GM19324 (cell line): Measurements from ENCODE around the gene HYDIN.

Experiments
- ATAC-seq: cut with Tn5 transposase; IDR thresholded peaks from one replicate; pipeline ENCODE4 v1.9.1; 2021; ENCODE audit warnings: mild to moderate bottlenecking, moderate library complexity; ENCODE audit not compliant: unreplicated experiment, low FRiP score

The HYDIN gene

DNA sequence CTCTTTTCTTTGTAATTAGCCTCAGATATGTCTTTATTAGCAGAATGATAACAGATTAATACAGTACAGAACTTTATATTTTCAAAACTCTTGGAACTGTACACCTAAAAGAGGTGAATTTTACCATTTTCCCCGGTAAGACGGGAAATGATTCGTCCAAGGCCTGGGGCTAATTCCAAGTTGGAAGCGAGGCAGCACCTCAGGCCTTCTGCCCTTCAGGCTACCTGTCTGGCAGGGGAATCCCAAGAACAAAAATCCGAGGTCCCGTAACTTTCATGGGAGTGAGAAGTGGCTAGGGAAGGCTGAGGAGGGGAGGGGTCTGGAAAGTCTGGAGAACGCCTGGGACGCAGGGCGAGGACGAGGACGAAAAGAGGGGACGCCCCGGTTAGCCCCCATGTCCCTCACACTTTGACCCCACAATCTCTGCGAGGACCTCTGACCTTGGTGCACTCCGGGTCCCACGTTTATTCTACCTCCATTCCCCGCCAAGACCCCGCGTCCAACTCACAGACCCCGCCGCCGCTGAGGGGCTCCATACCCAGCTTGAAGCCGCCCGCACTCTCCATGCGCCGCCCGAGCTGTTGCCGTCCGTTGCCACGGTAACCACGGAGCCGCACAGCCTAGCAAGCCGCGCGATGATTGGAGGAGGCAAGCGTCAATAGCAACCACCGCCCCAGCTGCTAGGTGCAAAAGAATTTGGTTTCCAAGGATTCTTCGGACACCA, at the start of gene HYDIN:
HYDIN (minus strand) TSS at position 601 of the 724 bp plus-strand sequence. CDS start 43,827 bp downstream, outside the sequence.
- ATAC-seq, result no peak

DNA sequence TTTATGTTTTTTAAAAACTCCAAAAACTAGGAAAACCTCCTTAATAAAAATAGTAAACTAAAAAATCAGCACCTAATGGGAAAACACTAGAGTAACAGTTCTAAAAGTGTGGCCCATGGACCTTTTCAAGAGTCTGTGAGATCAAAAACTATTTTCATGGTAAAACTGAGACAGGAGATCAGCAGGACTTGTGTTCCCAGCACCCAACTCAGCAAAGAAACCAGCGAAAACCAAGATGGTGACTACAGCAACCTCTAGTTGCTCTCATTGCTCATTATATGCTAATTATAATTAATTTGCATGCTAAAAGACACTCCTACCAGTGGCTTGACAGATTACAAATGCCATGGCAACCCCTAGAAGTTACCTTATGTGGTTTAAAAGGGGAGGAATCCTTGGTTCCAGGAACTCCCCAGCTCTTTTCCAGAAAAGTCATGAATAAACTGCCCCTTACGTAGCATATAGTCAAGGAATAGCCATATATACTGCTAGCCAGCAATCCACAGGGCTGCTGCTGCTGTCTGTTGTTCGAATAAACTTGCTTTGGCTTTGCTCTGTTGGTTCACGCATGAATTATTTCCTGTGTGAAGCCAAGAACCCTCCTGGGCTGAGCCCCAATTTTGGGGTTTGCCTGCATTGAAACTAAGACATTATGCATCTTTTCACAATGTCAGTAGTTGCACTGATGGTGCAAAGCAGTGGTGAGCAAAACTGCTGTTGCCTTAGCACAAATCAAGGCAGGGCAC, 46.2 kb upstream of the HYDIN start:
- no peak for ATAC-seq

GRCh38 chr16:71273384-71273783, 42.9 kb upstream of the HYDIN start:
- ATAC-seq, result no peak

DNA sequence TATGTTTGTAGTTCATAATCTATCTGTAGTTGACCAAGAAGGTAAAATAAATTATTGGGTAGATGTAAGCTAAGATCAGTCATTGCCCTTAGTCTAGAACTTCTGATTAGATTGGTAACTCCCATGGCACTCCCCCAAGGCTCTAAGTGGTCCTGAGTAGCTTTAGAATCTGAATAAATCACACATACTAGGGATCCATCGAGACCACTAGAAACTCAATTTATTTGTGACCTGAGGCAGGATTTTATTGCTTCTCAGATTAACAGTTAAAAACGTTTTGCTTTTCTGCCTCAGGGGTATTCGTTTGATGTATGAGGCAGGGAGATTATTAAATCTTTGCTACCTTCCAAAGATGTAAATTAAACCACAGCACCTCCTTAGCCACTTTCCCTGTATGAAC, 33.8 kb upstream of the HYDIN start:
- ATAC-seq, result no peak

GRCh38 chr16:71263582-71263981, 33.1 kb upstream of the HYDIN start:
- no peak for ATAC-seq

DNA sequence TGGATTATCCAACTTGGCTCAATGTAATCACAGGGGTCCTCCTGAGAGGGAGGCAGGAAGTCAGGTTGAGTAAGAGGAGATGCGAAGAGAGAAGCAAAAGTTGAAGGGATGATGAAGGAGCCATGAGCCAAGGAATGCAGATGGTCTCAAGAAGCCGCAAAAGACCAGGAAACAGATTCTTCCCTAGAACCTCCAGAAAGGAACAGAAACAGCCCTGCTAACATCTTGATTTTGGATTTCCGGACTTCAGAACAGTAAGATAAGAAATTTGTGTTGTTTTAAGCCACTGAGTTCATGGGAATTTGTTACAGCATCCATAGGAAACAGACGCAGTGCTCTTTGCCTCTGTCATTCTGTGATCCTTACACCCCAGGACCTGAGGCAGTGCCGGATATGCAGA, 31.9 kb upstream of the HYDIN start:
- ATAC-seq, result no peak

- no peak for ATAC-seq
Measured at GRCh38 chr16:71260995-71261394, 30.5 kb upstream of the HYDIN start.

DNA sequence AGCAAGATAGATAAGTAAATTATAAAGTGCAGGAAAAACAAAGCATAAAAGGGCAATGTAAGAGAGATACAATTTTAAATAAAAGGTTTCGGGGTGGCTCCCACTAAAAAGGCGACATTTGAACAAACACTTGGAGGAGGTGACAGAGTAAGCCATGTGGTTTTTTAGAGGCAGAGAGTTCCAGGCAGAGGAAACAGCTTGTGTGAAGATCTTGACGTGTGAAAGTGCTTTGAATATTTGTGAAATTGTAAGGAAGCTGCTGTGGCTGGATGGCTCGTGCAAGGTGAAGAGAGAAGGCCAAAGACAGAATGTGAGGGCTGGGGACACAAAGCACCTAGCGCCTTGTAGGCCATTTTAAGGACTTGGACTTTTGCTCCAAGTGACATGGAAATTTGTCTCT, 28.6 kb upstream of the HYDIN start:
- ATAC-seq, result no peak

GRCh38 chr16:71258372-71258771, 27.9 kb upstream of the HYDIN start:
- ATAC-seq, result no peak

GRCh38 chr16:71257768-71258167, 27.2 kb upstream of the HYDIN start:
- ATAC-seq, result no peak

DNA sequence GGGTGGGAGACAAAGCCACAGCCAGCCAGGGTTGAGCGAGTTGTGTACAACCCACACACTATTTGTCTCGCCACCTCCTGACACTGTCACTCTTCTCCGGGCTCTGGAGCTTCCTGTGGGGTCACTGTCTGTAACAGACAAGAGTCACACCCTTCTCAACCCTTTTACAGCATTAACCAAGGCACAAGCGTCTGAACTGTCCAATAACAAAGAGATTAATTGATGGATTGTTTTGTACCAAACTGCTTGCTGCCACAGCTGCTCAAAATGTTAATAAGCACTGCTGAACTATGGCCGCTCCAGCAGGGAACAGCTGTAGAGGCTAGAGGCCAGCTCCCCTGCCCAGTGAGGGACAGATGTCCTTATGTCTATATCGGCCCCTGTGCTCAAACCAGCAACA, 25.2 kb upstream of the HYDIN start:
- ATAC-seq, result no peak

DNA sequence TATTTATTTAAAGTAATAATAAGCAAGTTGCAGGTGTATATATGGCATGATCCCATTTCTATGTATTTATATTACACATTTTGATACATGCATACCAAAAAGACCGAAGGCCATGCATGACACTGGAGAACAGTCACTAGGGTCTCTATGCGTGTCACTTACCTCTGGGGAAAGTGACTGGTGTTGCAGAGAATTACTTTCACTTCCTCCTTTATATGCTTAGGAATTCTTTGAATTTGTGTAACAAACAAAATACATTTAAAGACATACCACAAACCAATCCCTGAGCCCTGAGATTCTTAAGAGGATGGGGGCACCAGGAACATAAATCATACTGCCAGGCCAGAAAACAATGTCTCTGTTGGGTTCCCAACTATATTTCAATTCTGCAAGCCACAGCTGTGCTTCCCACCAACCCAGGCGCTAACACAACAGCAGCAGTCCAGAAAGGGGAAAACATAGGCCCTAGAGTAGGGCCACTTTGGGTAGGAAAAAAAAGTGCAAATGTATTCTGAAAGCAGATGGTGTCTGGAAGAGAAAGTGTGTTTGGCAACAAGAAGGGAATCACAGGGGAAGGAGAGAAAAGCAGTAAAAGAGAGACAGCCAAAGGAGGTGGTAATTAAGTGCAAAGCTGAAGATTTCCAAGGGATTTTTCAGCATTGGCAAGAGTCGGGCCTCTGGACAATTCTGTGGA, 24.5 kb upstream of the HYDIN start:
- ATAC-seq, result no peak

DNA sequence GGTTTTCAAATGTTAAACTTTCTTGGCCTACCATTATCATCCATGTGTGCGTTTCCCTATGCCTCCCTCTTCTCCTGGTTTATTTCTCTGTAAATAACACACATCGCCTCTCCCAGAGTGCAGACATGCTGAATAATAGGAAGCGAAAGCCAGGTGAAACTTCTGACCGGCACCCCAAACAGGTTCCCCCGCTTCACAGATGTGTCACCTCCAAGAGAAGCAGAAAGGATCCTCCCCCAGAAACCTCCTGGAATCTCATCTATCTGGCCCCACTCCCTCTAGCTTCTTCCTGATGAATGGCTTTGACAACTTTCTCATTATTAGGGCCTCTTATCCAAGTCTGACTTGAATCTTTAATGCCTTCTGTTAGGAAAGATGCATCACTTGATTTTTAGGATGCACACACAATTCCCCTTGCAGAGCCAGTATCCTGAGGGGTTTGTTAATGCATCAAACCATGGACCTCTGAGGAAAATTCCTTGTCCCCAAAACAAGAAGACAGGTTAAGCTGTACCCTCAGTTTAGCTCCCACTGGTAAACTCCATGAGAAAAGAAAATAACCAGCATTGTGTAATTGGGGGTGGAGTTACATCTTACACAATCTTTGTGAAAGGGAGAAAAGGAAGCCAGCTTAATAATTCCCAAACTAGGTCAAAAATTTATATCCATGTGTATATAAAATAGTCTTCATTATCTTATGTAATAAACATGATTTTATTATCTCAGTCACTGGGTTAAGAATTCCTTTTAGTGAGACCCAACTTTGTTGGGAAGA, 20.1 kb upstream of the HYDIN start:
- ATAC-seq, result no peak

- ATAC-seq, result no peak
Measured at GRCh38 chr16:71249399-71249798, 18.9 kb upstream of the HYDIN start.

DNA sequence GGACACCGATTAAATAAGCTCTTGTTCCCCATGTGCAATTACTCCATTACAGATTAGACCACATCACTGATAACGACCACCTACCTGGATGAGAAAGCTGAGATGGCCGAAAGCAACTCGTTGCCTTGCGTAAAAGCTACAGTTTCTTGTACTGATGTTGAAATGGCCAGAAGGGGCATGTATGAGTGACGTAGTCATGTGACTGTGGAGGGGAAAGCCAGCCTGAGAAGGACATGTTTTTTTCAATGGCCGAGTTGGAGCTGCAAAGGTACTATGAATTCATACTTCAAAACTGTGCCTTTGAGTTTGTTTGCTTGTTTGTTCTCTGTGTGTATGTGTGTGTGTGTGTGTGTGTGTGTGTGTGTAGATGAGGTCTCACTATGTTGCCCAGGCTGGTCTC, 17.0 kb upstream of the HYDIN start:
- ATAC-seq, result no peak

DNA sequence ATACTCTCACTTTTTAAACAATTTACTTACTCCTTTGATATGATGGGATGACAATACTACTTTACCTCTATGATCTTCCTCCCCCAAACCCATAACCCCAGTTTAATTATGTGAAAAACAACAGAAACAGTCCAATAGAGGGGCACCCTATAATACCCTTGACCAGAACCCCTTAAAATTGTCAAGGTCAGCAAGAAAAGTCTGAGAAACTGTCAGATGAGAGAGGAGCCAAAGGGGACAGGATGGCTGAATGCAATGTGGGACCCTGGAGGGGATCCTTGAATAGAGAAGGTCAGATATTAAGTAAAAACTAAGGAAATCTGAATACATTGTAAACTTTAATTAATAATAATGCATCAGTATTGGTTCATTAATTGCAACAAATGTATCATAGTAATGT, 15.8 kb upstream of the HYDIN start:
- ATAC-seq, result no peak

DNA sequence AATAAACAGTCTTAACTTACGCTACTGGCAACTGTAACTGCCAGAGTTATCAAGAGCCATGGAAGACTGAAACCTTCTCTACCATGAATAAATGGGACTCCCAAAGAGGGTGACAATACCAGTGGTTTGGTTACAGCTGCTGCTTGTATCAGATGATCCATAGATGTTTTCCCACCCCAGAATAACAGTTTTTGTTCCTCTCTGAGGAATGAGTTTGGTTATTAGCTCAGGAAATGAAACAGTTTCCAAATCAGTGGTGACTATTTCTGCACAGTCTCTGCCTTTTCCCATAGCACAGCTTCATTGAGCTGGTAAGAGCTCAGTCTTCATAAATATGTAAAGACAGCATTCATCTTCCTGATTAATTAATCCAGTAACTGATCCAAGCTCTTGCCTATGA, 14.0 kb upstream of the HYDIN start:
- no peak for ATAC-seq

DNA sequence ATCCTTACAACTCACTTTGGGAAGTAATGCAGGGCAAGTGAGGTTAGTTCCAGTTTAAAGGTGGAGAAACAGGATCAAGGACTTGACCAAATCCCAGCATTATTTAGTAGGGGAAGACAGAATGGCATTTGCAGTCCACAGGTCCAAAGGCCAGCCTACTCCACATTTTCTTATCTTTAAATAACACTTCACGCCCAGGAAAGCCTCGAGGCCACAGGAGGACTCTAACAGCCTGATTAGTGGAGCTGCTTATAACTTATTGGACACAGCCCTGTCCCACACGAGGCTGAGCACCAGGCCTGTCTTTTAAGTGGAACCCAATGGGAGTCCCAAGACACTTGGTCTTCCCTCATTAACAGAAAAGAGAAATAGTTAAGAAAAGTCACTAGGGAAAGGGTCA, 12.1 kb upstream of the HYDIN start:
- no peak for ATAC-seq

DNA sequence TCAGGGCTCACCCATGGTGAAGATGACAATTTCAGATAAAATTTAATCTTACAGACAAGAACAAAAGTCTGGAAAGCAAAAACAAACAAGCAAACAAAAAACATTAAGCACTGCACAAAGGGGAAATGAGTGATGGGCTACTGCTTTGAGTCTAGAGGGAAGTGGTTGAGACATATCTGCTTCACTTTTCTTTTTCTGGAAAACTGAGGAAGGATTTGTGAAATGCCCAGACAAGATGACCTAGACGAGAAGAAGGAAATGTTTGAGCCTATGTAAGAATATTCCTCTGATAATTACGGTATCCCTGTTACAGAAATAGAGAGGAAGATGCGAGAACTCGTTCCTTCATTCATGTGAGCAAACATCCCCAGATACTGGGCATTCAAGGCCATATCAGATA, 11.5 kb upstream of the HYDIN start:
- no peak for ATAC-seq

- no peak for ATAC-seq
Measured at GRCh38 chr16:71229344-71229743, 1.2 kb downstream of the HYDIN start.
